H9 (cell line): Measurements from ENCODE around the gene EVL. TPM values are rescaled to one million over a fixed set of nuclear protein-coding genes. Genes with fewer than 3 reads are reported as not detected.

Experiments
- DNase-seq: peaks from one replicate; pipeline ENCODE4 v3.0.0-alpha.2; 2017
- H2AFZ ChIP-seq: one replicate; pipeline ENCODE4 v1.6.1; 2013; ENCODE audit warnings: mild to moderate bottlenecking, low read length, control low read depth, moderate library complexity
- H2AK5ac ChIP-seq: 2 replicates; pipeline ENCODE4 v1.6.1; 2013; ENCODE audit warnings: low read length, control low read depth, mixed read lengths; ENCODE audit not compliant: insufficient read length
- H2BK120ac ChIP-seq: one replicate; pipeline ENCODE4 v1.6.1; 2013; ENCODE audit warnings: low read depth, mild to moderate bottlenecking, low read length, control low read depth, inconsistent platforms; ENCODE audit not compliant: poor library complexity, severe bottlenecking
- H2BK12ac ChIP-seq: 2 replicates; pipeline ENCODE4 v1.6.1; 2013; ENCODE audit warnings: low read length, control low read depth, mixed read lengths, low read depth; ENCODE audit not compliant: insufficient read length
- H2BK15ac ChIP-seq: 2 replicates; pipeline ENCODE4 v1.6.1; 2013; ENCODE audit warnings: low read depth, low read length, control low read depth
- H2BK20ac ChIP-seq: one replicate; pipeline ENCODE4 v1.6.1; 2013; ENCODE audit warnings: low read depth, mild to moderate bottlenecking, low read length, control low read depth, inconsistent platforms; ENCODE audit not compliant: poor library complexity, severe bottlenecking
- H2BK5ac ChIP-seq: 2 replicates; pipeline ENCODE4 v1.6.1; 2013; ENCODE audit warnings: low read length, control low read depth, mixed read lengths; ENCODE audit not compliant: insufficient read length
- H3K14ac ChIP-seq: 2 replicates; pipeline ENCODE4 v1.6.1; 2013; ENCODE audit warnings: low read length, control low read depth; ENCODE audit not compliant: insufficient read depth
- H3K18ac ChIP-seq: 2 replicates; pipeline ENCODE4 v1.6.1; 2013; ENCODE audit warnings: low read depth, mild to moderate bottlenecking, mixed read lengths, low read length, control low read depth; ENCODE audit not compliant: insufficient read length
- H3K23ac ChIP-seq: 2 replicates; pipeline ENCODE4 v1.6.1; 2013; ENCODE audit warnings: low read length, control low read depth, mixed read lengths, low read depth; ENCODE audit not compliant: insufficient read length
- H3K23me2 ChIP-seq: 2 replicates; pipeline ENCODE4 v1.6.1; 2013; ENCODE audit warnings: low read depth, mild to moderate bottlenecking, mixed read lengths, low read length, control low read depth; ENCODE audit not compliant: insufficient read length, poor library complexity, severe bottlenecking
- H3K27ac ChIP-seq: 2 replicates; pipeline ENCODE4 v1.5.1; 2013; ENCODE audit warnings: low read length, control low read depth, mixed read lengths, low read depth; ENCODE audit not compliant: insufficient read length
- H3K27me3 ChIP-seq: 2 replicates; pipeline ENCODE4 v1.6.1; 2013; ENCODE audit warnings: low read length, control low read depth, inconsistent platforms; ENCODE audit not compliant: insufficient read depth
- H3K4ac ChIP-seq: 2 replicates; pipeline ENCODE4 v1.6.1; 2013; ENCODE audit warnings: low read depth, mild to moderate bottlenecking, control low read depth, inconsistent platforms, low read length, moderate library complexity
- H3K4me1 ChIP-seq: 2 replicates; pipeline ENCODE4 v1.6.1; 2013; ENCODE audit warnings: low read length, control low read depth, inconsistent platforms; ENCODE audit not compliant: insufficient read depth
- H3K4me2 ChIP-seq: 2 replicates; pipeline ENCODE4 v1.6.1; 2013; ENCODE audit warnings: low read length, control low read depth, mixed read lengths; ENCODE audit not compliant: insufficient read length, insufficient read depth
- H3K56ac ChIP-seq: 2 replicates; pipeline ENCODE4 v1.6.1; 2013; ENCODE audit warnings: low read depth, mild to moderate bottlenecking, mixed read lengths, low read length, control low read depth; ENCODE audit not compliant: insufficient read length
- H3K79me1 ChIP-seq: 2 replicates; pipeline ENCODE4 v1.6.1; 2013; ENCODE audit warnings: low read depth, mild to moderate bottlenecking, moderate library complexity, low read length, control low read depth, inconsistent platforms; ENCODE audit not compliant: insufficient read depth, poor library complexity, severe bottlenecking
- H3K79me2 ChIP-seq: 2 replicates; pipeline ENCODE4 v1.6.1; 2013; ENCODE audit warnings: low read length, control low read depth, inconsistent platforms; ENCODE audit not compliant: insufficient read depth
- H3K9ac ChIP-seq: 2 replicates; pipeline ENCODE4 v1.6.1; 2013; ENCODE audit warnings: low read length, control low read depth, mixed read lengths; ENCODE audit not compliant: insufficient read length; ENCODE audit errors: extremely low read depth
- H3K9me3 ChIP-seq: one replicate; pipeline ENCODE4 v1.6.1; 2013; ENCODE audit warnings: low read depth, low read length, inconsistent platforms; ENCODE audit not compliant: control insufficient read depth
- H3T11ph ChIP-seq: one replicate; pipeline ENCODE4 v1.6.1; 2013; ENCODE audit warnings: mild to moderate bottlenecking, low read length, control low read depth, inconsistent platforms
- H4K20me1 ChIP-seq: one replicate; pipeline ENCODE4 v1.6.1; 2013; ENCODE audit not compliant: control insufficient read depth, insufficient read length, insufficient read depth
- H4K5ac ChIP-seq: 2 replicates; pipeline ENCODE4 v1.6.1; 2013; ENCODE audit warnings: low read depth, mild to moderate bottlenecking, mixed read lengths, low read length, control low read depth; ENCODE audit not compliant: insufficient read length
- H4K8ac ChIP-seq: replicated peaks from 2 replicates; pipeline ENCODE4 v1.6.1; 2013; ENCODE audit warnings: low read length, control low read depth, mixed read lengths, low read depth; ENCODE audit not compliant: insufficient read length
- H4K91ac ChIP-seq: 2 replicates; pipeline ENCODE4 v1.6.1; 2013; ENCODE audit warnings: low read depth, mild to moderate bottlenecking, moderate library complexity, mixed read lengths, low read length, control low read depth; ENCODE audit not compliant: insufficient read length
- H3K27ac Mint-ChIP-seq, 3 experiments: 2 replicates in 2 of 3; 3 replicates in 1 of 3; pipeline ENCODE4 v1.8.0; 2020 to 2021; ENCODE audit warnings: mixed read lengths in 3 of 3, mild to moderate bottlenecking in 1 of 3, moderate library complexity in 1 of 3
- H3K27me3 Mint-ChIP-seq: 2 replicates; pipeline ENCODE4 v1.8.0; 2021; ENCODE audit warnings: low read depth, mild to moderate bottlenecking, moderate library complexity, mixed read lengths
- H3K36me3 Mint-ChIP-seq, 3 experiments: 2 replicates in 2 of 3; 3 replicates in 1 of 3; pipeline ENCODE4 v1.8.0; 2020 to 2021; ENCODE audit warnings: low read depth in 3 of 3, mixed read lengths in 3 of 3; ENCODE audit not compliant: insufficient read depth in 1 of 3
- H3K4me1 Mint-ChIP-seq, 2 experiments: 2 replicates each; pipeline ENCODE4 v1.8.0; 2020; ENCODE audit warnings: mixed read lengths in 2 of 2
- H3K4me3 Mint-ChIP-seq, 2 experiments: 2 replicates in 1 of 2; 3 replicates in 1 of 2; pipeline ENCODE4 v1.8.0; 2020 to 2021; ENCODE audit warnings: mild to moderate bottlenecking in 2 of 2, mixed read lengths in 2 of 2, moderate library complexity in 1 of 2
- H3K9me3 Mint-ChIP-seq, 2 experiments: 2 replicates in 1 of 2; 3 replicates in 1 of 2; pipeline ENCODE4 v1.8.0; 2020; ENCODE audit warnings: mild to moderate bottlenecking in 2 of 2, mixed read lengths in 2 of 2, moderate library complexity in 1 of 2
- WGBS: extraction: QIAGEN DNeasy Blood & Tissue Kit; methylation state at CpG from one replicate; pipeline ENCODE4 v1.1.7; 2013; ENCODE audit warnings: missing lambda C conversion rate, low lambda C conversion rate, mixed read lengths; ENCODE audit not compliant: insufficient read length; ENCODE audit errors: extremely low coverage; 5-methylcytosine and 5-hydroxymethylcytosine counted together
- total RNA-seq: library from RNA; stranded (reverse); gene quantifications from 2 replicates; pipeline ENCODE4 v1.2.1, GENCODE V29; 2021
- TF ChIP-seq, protein P1 (sequence below): fragments of 200-600 bp; sonication (generic); conservative IDR thresholded peaks from 3 replicates; pipeline ENCODE4 v1.8.0; 2021; ENCODE audit warnings: antibody characterized with exemption, mild to moderate bottlenecking

The EVL gene
- total RNA-seq, 1 experiment from 2014 or later, result 53.2 TPM

DNA sequence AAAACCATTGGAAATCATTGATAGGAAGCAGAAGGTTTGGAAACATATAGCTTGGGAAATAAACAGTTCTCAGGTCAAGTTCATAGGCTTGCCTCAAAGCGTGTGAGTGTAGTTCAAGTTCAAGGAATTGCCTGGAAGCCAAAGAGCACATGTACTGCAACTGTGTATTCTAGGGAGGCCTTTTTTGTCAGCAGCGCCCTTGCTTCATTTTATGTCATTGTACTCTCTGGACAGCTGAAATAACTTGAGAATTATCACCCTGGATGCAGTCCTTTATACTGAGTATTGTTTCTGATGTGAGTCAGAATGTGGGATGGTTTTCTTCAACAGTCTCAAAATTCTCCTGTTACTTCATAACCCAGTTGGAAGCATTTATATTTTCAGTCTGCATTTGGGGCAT is 16.0 kb upstream of the EVL start:
- Histone ChIP-seq H4K20me1 (no peaks in the 10 kb centered on the region), H3K18ac (no peak overlapping the region), H4K5ac (no peak overlapping the region), H3K4me1 (no peaks in the 10 kb centered on the region), H3K23me2 (no peaks in the 10 kb centered on the region), H2AFZ (no peak overlapping the region), H3K4ac (no peak overlapping the region), H2AK5ac (no peak overlapping the region), H3K79me1 (no peaks in the 10 kb centered on the region), H2BK5ac (no peak overlapping the region), H3K79me2 (no peaks in the 10 kb centered on the region), H2BK120ac (no peak overlapping the region), H2BK15ac (no peak overlapping the region), H3K27ac (no peak overlapping the region), H4K91ac (no peak overlapping the region), H4K8ac (no peak overlapping the region), H3K14ac (no peak overlapping the region), H3K27me3 (no peaks in the 10 kb centered on the region), H3K23ac (no peak overlapping the region), H3K9ac (no peak overlapping the region), H2BK12ac (no peak overlapping the region), H3K56ac (no peak overlapping the region), H3T11ph (no peak overlapping the region), H3K4me2 (no peak overlapping the region), H2BK20ac (no peak overlapping the region), H3K9me3 (no peaks in the 10 kb centered on the region)
- no peaks in the 10 kb centered on the region for H3K27me3 Mint-ChIP-seq
- H3K36me3 Mint-ChIP-seq, result no peaks in the 10 kb centered on the region
- H3K4me3 Mint-ChIP-seq, result no peak overlapping the region
- no CpG with 5 or more reads among the region's 2 CpGs for WGBS
- DNase-seq, result no peak
- H3K4me1 Mint-ChIP-seq, result no peaks in the 10 kb centered on the region
- TF ChIP-seq, protein P1, sequence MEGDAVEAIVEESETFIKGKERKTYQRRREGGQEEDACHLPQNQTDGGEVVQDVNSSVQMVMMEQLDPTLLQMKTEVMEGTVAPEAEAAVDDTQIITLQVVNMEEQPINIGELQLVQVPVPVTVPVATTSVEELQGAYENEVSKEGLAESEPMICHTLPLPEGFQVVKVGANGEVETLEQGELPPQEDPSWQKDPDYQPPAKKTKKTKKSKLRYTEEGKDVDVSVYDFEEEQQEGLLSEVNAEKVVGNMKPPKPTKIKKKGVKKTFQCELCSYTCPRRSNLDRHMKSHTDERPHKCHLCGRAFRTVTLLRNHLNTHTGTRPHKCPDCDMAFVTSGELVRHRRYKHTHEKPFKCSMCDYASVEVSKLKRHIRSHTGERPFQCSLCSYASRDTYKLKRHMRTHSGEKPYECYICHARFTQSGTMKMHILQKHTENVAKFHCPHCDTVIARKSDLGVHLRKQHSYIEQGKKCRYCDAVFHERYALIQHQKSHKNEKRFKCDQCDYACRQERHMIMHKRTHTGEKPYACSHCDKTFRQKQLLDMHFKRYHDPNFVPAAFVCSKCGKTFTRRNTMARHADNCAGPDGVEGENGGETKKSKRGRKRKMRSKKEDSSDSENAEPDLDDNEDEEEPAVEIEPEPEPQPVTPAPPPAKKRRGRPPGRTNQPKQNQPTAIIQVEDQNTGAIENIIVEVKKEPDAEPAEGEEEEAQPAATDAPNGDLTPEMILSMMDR, result no peak
- no peak overlapping the region for H3K27ac Mint-ChIP-seq
- H3K9me3 Mint-ChIP-seq, result no peaks in the 10 kb centered on the region
